Nephron (organoid): ENCODE measurements around the gene CST7.

Experiments used
- H3K27ac Mint-ChIP-seq, 3 experiments: 2 replicates each; pipeline ENCODE4 v1.8.0; 2020; ENCODE audit warnings: mixed read lengths in 3 of 3, mild to moderate bottlenecking in 2 of 3, moderate library complexity in 1 of 3
- H3K27me3 Mint-ChIP-seq: 2 replicates; pipeline ENCODE4 v1.8.0; 2021; ENCODE audit warnings: low read depth, mild to moderate bottlenecking, moderate library complexity, mixed read lengths
- H3K36me3 Mint-ChIP-seq: 2 replicates; pipeline ENCODE4 v1.8.0; 2020; ENCODE audit warnings: low read depth, mixed read lengths
- H3K4me1 Mint-ChIP-seq: 2 replicates; pipeline ENCODE4 v1.8.0; 2020; ENCODE audit warnings: mixed read lengths
- H3K4me3 Mint-ChIP-seq, 3 experiments: 2 replicates each; pipeline ENCODE4 v1.8.0; 2020; ENCODE audit warnings: mild to moderate bottlenecking in 3 of 3, mixed read lengths in 3 of 3, moderate library complexity in 2 of 3
- H3K9me3 Mint-ChIP-seq: 2 replicates; pipeline ENCODE4 v1.8.0; 2020; ENCODE audit warnings: mixed read lengths
- CTCF ChIP-seq, 3 experiments: fragments of 200-600 bp; sonication (generic); IDR thresholded peaks; one replicate each; pipeline ENCODE4 v1.5.0; 2021; ENCODE audit warnings: antibody characterized with exemption in 3 of 3; ENCODE audit not compliant: unreplicated experiment in 3 of 3

Gene CST7

DNA sequence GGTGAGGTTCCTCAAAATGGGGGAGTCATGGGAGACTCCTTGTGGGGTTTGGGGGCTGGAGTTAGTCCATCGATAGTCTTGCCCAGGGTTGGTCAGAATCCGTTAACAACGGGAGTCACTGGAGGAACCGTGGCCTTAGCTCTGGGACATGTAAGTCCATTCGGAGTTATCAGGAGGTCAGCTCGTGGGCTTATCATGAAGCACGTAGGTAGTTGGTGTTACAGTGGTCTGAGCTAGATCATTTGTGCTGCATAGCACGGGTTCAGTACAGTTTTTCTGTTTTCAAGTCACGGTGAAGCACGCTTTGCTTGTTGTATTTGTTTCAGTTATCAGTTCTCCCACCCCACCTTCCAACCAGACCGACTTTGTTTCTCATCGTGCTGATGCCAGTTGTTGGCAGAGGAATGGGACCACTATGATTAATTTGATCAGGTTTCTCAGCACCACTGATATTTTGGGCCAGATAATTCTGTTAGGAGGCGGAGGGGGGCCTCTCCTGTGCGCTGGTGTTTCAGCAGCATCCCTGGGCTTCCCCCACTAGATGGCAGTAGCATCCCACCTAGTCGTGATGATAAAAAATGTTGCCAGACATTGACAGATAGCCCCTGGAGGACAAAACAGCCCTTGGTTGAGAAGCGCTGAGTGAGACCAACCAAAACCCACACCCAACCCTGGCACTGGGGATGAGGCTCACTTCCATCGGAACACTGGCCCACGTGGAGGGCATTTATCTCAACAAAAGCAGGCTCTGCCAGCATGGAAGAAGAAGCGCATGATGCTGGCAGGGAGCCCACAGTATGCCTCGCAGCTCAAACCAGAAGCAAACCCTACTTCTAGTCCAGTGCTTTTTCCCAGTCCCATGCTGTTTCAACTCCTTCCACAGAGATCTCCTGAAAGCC lies 45.6 kb downstream of the CST7 start:
- H3K27ac Mint-ChIP-seq, result peak overlapping the region in 2 of 3 experiments; percentile 49 to 83

DNA sequence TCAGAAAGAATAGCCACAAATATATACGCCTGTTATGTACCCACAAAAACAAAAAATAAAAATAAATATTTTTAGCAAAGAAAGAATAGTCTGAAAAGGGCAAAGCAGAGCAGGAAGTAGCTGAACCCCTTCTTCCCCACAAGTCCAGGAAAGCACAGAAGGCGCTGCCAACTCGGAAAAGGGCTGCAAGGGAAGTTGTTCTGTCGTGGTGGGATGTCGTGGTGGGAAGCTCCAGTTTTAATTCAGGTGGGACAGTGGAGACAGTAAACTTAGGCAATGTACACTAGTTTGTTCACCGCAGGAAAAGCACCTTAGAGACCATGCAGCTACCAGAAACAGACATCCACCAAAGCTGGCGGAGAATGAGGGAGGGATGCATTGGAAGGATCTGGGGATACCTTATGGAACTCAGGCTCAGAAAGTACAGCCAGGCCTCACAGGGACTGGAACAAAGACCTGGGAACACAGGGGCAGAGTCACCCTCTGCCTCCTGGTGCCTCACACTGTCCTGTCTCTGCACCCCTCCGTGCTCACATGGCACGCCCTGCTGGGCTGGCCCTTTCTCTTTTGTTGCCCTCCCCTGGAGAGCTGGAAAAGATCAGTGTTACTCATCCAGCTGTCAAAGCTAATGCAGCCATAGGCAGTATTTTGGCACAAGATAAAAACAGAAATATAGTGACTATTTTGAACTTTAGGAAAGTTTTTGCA lies 46.8 kb downstream of the CST7 start:
- Mint-ChIP-seq H3K27me3 (peaks cover 35% of the 10 kb centered on the region), H3K4me1 (peaks cover 30% of the 10 kb centered on the region), H3K4me3 (no peak overlapping the region), H3K9me3 (no peaks in the 10 kb centered on the region), H3K27ac (no peak overlapping the region), H3K36me3 (no peaks in the 10 kb centered on the region)
- no peak for TF ChIP-seq CTCF (IDR thresholded peaks at IDR 0.05; ENCODE audit: unreplicated experiment in 3 of 3)

More for the DNA sequence above, 45.6 kb downstream of the CST7 start:
- H3K4me1 Mint-ChIP-seq, result peaks cover 37% of the 10 kb centered on the region
- TF ChIP-seq CTCF (IDR thresholded peaks at IDR 0.05; ENCODE audit: unreplicated experiment in 3 of 3), result peak; percentile 87 to 92 (median 92)
- peaks cover 27% of the 10 kb centered on the region for H3K27me3 Mint-ChIP-seq
- no peaks in the 10 kb centered on the region for H3K9me3 Mint-ChIP-seq
- H3K36me3 Mint-ChIP-seq, result no peaks in the 10 kb centered on the region
- peak overlapping the region; percentile 64 to 80 (median 66) for H3K4me3 Mint-ChIP-seq

DNA sequence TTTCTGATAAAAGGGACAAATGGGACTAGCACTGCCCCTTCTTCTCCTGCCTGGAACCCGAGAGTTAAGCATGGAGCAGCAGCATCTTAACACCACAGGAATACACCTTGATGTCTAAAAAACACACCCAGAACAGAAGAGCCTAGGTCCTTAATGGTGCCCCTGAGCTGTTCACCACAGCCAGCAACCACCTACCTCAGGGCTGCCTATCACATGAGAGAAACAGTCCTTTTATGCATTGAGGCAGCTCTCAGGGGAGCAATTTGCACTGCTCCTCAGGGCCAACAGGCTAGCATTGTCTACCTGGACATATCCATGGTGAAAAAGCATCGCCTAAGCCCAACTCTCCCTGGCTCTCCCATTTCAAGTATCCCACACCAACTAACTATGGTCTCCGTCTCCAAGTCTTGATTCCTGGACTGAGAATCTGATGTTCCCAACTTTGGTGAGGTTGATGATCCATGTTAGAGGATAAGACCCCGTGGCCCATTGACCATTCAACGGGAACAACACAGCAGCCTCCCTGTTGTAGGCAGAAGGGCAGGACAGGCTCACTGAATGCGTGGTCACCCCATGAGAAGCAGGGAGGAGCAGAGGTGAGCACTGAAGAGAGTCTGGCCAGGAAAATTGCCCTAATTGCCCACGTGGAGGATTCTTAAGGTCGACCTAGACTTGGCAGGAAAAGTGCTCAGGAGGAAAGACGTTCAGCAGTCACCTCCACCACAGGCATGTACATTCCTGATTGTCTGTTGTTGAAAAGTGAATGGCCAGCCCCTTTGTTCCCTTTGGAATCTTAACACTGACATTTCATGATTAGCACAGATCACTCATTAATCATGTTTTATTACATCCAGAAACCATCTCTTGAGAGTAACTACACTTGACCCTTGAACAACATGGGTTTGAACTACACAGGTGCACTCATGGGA lies 47.6 kb downstream of the CST7 start:
- peaks cover 35% of the 10 kb centered on the region for H3K27me3 Mint-ChIP-seq
- no peak for TF ChIP-seq CTCF (IDR thresholded peaks at IDR 0.05; ENCODE audit: unreplicated experiment in 3 of 3)

DNA sequence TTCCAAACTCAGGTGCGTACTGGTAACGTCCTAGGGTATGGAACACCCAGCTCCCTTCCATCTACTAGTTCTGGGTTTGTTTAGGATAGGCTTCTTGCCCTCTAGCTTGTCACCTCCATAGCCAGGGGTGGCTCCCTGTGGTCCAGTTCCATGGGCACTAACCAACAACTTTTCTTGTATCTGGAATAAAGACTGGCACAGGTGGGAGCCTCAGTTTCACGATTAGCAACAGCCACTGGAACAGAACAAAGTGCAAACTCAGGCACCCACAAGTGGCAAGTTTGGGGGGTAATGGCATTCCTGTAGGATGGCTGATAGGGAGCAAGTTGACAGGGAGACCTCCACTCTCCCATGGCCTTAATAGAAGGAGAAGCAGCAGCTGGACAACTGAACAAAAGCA lies 49.1 kb downstream of the CST7 start:
- Mint-ChIP-seq H3K9me3 (peaks cover 4% of the 10 kb centered on the region), H3K4me1 (peaks cover 19% of the 10 kb centered on the region), H3K27ac (no peak overlapping the region), H3K4me3 (no peak overlapping the region), H3K36me3 (no peaks in the 10 kb centered on the region), H3K27me3 (peaks cover 38% of the 10 kb centered on the region)
- no peak for TF ChIP-seq CTCF (IDR thresholded peaks at IDR 0.05; ENCODE audit: unreplicated experiment in 3 of 3)

More for the DNA sequence above, 47.6 kb downstream of the CST7 start:
- peaks cover 22% of the 10 kb centered on the region for H3K4me1 Mint-ChIP-seq
- no peak overlapping the region for H3K4me3 Mint-ChIP-seq
- H3K36me3 Mint-ChIP-seq, result no peaks in the 10 kb centered on the region
- H3K27ac Mint-ChIP-seq, result no peak overlapping the region
- no peaks in the 10 kb centered on the region for H3K9me3 Mint-ChIP-seq

DNA sequence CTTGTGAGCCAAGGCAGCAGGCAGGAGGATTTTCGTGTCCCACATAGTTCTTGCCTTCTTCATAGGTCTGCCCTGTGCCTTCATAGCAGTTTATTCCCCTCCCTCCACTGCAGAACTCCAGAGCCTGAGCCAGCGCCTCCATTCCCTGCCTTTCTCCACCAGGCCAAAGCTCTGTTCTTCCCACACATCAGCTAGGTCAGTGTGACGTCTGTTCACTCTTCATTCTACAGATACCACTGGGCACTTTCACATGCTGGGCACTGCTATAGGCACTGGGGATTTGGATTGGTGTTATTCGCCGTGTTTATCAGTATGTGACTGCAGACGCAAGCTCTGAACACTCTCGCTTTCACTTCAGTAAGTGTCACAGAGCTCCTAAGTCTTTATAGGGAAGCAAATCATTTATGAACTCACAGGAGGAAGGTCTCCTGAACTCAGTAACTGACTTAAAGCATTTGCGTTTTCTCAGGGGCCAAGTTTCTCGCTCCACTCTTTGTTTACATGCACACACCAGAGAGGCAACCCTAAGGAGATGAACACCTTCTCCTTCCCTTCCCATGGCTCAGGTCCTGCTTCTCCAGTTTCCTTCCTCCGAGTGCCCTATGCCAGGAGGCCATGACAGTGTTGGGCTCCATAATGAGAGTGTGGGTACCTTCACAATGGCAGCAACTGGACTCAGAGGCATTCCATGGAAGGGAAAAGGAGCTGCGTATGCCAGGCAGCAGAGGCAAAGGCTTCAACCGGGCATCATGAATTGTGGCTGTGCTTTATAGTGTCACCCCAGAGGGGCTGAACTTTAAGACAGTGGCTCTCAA lies 49.8 kb downstream of the CST7 start:
- Mint-ChIP-seq H3K27ac (no peak overlapping the region), H3K36me3 (no peaks in the 10 kb centered on the region), H3K4me3 (no peak overlapping the region), H3K27me3 (peaks cover 38% of the 10 kb centered on the region), H3K4me1 (peaks cover 12% of the 10 kb centered on the region), H3K9me3 (peaks cover 4% of the 10 kb centered on the region)
- TF ChIP-seq CTCF (IDR thresholded peaks at IDR 0.05; ENCODE audit: unreplicated experiment in 3 of 3), result no peak
